ENCODE measurements around the gene ITFG1. TPM values are rescaled to one million over a fixed set of nuclear protein-coding genes. Genes with fewer than 3 reads are reported as not detected.

The ITFG1 gene
- total and polyA plus RNA-seq, 2 of the 13 experiments (the other 11 are each of a cell fraction or from before 2014, with no cell fraction given), result 74.5 to 150 TPM

DNA sequence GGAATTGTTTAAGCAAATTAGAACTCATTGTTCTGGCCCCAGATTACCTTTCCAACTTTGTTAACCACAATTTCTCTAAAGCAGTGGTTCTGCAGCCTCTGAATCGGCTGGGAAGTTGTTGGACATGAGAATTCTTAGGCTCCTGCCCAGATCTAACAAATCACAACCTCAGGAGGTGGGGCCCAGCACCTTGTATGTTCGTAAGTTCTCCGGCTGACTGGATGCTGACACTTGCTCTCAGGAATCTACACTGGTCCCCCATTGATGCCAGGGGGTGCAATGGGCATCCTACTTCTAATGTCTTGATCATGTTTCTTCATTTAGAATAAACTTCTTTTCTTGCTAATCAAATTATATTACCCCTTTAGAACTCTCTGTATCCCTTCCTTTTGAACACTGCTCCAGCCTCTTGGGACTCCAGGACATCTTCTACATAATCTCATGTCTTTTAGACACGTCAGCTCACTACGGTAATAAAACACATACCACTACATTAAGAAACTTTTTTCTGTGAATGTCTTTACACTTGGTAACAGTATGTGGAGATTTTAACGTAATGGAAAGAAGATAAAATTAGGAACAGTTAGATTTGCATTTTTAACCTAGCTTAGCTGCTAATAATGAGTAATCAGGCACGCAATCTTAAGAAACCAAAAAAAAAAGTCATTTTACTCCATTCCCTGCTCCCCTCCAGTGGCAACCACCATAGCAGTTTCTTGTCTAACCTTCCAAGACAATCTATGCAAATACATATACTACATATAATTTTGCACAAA lies 143.2 kb downstream of the ITFG1 start (continued):
- no peak for TF ChIP-seq DNMT1 (CRISPR knock-in tag; IDR thresholded peaks at IDR 0.05)
- TF ChIP-seq, protein P1, sequence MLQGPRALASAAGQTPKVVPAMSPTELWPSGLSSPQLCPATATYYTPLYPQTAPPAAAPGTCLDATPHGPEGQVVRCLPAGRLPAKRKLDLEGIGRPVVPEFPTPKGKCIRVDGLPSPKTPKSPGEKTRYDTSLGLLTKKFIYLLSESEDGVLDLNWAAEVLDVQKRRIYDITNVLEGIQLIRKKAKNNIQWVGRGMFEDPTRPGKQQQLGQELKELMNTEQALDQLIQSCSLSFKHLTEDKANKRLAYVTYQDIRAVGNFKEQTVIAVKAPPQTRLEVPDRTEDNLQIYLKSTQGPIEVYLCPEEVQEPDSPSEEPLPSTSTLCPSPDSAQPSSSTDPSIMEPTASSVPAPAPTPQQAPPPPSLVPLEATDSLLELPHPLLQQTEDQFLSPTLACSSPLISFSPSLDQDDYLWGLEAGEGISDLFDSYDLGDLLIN (CRISPR knock-in tag; IDR thresholded peaks at IDR 0.05; ENCODE audit: borderline replicate concordance), result no peak

DNA sequence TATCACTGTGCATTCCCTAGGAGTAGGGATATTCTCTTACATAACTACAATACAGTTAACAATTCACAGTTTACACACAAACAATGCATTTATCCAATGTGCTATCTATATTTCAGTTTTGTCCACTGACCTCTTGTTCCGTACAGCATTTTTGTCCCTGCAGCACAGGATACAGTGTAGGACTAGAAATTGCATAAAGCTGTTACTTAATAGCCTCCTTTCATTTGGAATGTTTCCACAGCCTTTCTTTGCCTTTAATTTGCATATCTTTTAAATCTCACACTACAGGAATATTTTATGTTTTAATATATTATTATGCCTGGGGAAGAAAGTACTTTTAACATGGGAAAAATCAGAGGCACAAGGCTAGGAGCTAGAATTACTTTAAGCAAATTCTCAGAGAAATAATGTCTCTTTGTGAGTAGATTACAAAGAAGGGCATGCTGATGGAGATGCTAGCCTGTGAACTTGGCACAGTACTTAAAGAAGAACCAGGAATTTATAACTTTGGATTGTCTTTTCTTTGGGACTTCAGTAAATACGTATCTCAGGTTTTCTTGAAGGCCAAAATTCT lies 144.3 kb downstream of the ITFG1 start:
- Histone ChIP-seq H3K27ac (ENCODE audit: extremely low read length, insufficient read depth, low read length) (no peak overlapping the region), H3K4me2 (ENCODE audit: low read depth, low read length) (no peak overlapping the region), H3K4me3 (replicated peaks in 1 of 3; ENCODE audit: insufficient read depth in 1 of 3, low read depth in 2 of 3, low read length in 3 of 3) (no peak overlapping the region), H3K27me3 (ENCODE audit: control insufficient read depth in 1 of 2, insufficient read depth in 2 of 2, low read length in 2 of 2) (no peaks in the 10 kb centered on the region), H3K9me3 (ENCODE audit: low read length) (no peaks in the 10 kb centered on the region), H2AFZ (ENCODE audit: low read length) (no peak overlapping the region), H4K20me1 (ENCODE audit: insufficient read depth, low read length) (no peaks in the 10 kb centered on the region), H3K4me1 (ENCODE audit: insufficient read depth, low read length) (no peaks in the 10 kb centered on the region), H3K36me3 (replicated peaks in 1 of 2; ENCODE audit: control insufficient read depth in 1 of 2, insufficient read depth in 2 of 2, low read length in 2 of 2) (no peaks in the 10 kb centered on the region; a peak in 1 of 5 replicates), H3K79me2 (ENCODE audit: insufficient read depth, low read length) (no peaks in the 10 kb centered on the region), H3K9ac (ENCODE audit: insufficient read depth, low read depth, low read length) (no peak overlapping the region)
- no peak for ATAC-seq
- no peak for DNase-seq (ENCODE audit: low spot score)
- in situ Hi-C loops (cut with HindIII; ENCODE audit: extremely low pct_ligation_motif_present, low pct_unique_long_range_greater_than_20kb), result no loop called here
- no peak for FAIRE-seq
- 97% methylated on average over 2 of the region's 2 CpGs for WGBS (ENCODE audit: low lambda C conversion rate)
- BruUV-seq (replicated peaks), result no TSS peak
- CTCF ChIA-PET (ENCODE audit: low intra/inter-chr PET ratio, low total read pairs), result no interaction called here
- POLR2A ChIA-PET, result no interaction called here
- TF ChIP-seq PCBP2 (optimal IDR thresholded peaks at IDR 0.05; ENCODE audit: low read depth, low read length, poor library complexity, severe bottlenecking) (no peak), SSRP1 (CRISPR knock-in tag; IDR thresholded peaks at IDR 0.05) (no peak), ZFY (CRISPR knock-in tag; IDR thresholded peaks at IDR 0.05) (no peak), ZBTB20 (CRISPR knock-in tag; IDR thresholded peaks at IDR 0.05; ENCODE audit: borderline replicate concordance, low read depth) (no peak), ZNF7 (CRISPR knock-in tag; IDR thresholded peaks at IDR 0.05) (no peak)
- TF ChIP-seq, protein P2, sequence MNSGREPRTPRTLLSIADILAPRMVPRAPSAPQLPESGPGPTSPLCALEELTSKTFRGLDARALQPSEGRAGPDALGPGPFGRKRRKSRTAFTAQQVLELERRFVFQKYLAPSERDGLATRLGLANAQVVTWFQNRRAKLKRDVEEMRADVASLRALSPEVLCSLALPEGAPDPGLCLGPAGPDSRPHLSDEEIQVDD (CRISPR knock-in tag; IDR thresholded peaks at IDR 0.05; ENCODE audit: borderline replicate concordance), result no peak
- intact Hi-C loops (cut with micrococcal nuclease; ENCODE audit: unreplicated experiment), result no loop called here

Measured in HepG2 (cell line).